HEK293 (cell line): ENCODE measurements around the gene C1D.

Source experiments
- CTCF ChIA-PET: fragments of 350-600 bp; formaldehyde crosslinking; extraction: SDS; loops from one replicate; lab custom pipeline; 2021; ENCODE audit warnings: antibody characterized with exemption; lab: Yijun Ruan, JAX
- POLR2A ChIA-PET: fragments of 300-600 bp; formaldehyde crosslinking; extraction: SDS; loops from one replicate; lab custom pipeline; 2020; ENCODE audit warnings: antibody characterized with exemption, inconsistent platforms; lab: Yijun Ruan, JAX
- H3K27ac ChIP-seq: fragments of 200-500 bp; sonication (Bioruptor generic); 2 replicates; pipeline ENCODE4 v1.5.1; 2014; ENCODE audit warnings: low read depth, low read length, control low read depth, inconsistent platforms; ENCODE audit errors: extremely low read depth
- H3K36me3 ChIP-seq, 2 experiments: fragments of 200-500 bp in 1 of 2; sonication (Bioruptor generic) in 1 of 2; 1 replicate in 1 of 2; 2 replicates in 1 of 2; pipeline ENCODE4 v1.5.1; 2014 to 2017; ENCODE audit warnings: inconsistent platforms in 2 of 2, low read length in 2 of 2; ENCODE audit not compliant: control insufficient read depth in 2 of 2, insufficient read depth in 1 of 2
- H3K4me1 ChIP-seq: fragments of 200-500 bp; sonication (Bioruptor generic); 2 replicates; pipeline ENCODE4 v1.5.1; 2014; ENCODE audit warnings: mild to moderate bottlenecking, low read length, inconsistent platforms; ENCODE audit not compliant: control insufficient read depth, insufficient read depth
- H3K4me3 ChIP-seq: 2 replicates; pipeline ENCODE4 v1.5.1; 2011; ENCODE audit warnings: low read depth, mild to moderate bottlenecking, control low read depth, low read length, moderate library complexity
- H3K9me3 ChIP-seq: fragments of 200-500 bp; sonication (Bioruptor generic); 2 replicates; pipeline ENCODE4 v1.5.1; 2014; ENCODE audit warnings: low read depth, low read length, inconsistent platforms; ENCODE audit not compliant: control insufficient read depth, insufficient read depth
- BCL11A ChIP-seq: fragments of 450-650 bp; formaldehyde crosslinking; IDR thresholded peaks from 2 replicates; pipeline ENCODE4 v1.5.1; 2016; ENCODE audit warnings: low read depth, missing biosample characterization, missing genetic modification characterization
- FEZF1 ChIP-seq: fragments of 450-650 bp; formaldehyde crosslinking; IDR thresholded peaks from 2 replicates; pipeline ENCODE4 v1.5.1; 2016; ENCODE audit warnings: missing biosample characterization, missing genetic modification characterization
- KLF16 ChIP-seq: fragments of 450-650 bp; formaldehyde crosslinking; IDR thresholded peaks from 2 replicates; pipeline ENCODE4 v1.5.1; 2017; ENCODE audit warnings: missing biosample characterization, missing genetic modification characterization
- OSR2 ChIP-seq: fragments of 450-650 bp; formaldehyde crosslinking; IDR thresholded peaks from 2 replicates; pipeline ENCODE4 v1.5.1; 2016; ENCODE audit warnings: missing biosample characterization, missing genetic modification characterization
- PRDM1 ChIP-seq: fragments of 450-650 bp; formaldehyde crosslinking; IDR thresholded peaks from 2 replicates; pipeline ENCODE4; 2016; ENCODE audit warnings: missing biosample characterization, missing genetic modification characterization
- WT1 ChIP-seq: fragments of 450-650 bp; formaldehyde crosslinking; IDR thresholded peaks from 2 replicates; pipeline ENCODE4 v1.5.1; 2016; ENCODE audit warnings: missing biosample characterization, missing genetic modification characterization
- YY1 ChIP-seq: fragments of 450-650 bp; formaldehyde crosslinking; IDR thresholded peaks from 2 replicates; pipeline ENCODE4 v1.5.1; 2018; ENCODE audit warnings: missing biosample characterization, missing genetic modification characterization
- YY2 ChIP-seq: fragments of 450-650 bp; formaldehyde crosslinking; IDR thresholded peaks from 2 replicates; pipeline ENCODE4 v1.5.1; 2016; ENCODE audit warnings: missing biosample characterization, missing genetic modification characterization
- ZFP69B ChIP-seq: fragments of 450-650 bp; formaldehyde crosslinking; IDR thresholded peaks from 2 replicates; pipeline ENCODE4 v1.5.1; 2016; ENCODE audit warnings: missing biosample characterization, missing genetic modification characterization
- ZNF24 ChIP-seq: fragments of 450-650 bp; formaldehyde crosslinking; IDR thresholded peaks from 2 replicates; pipeline ENCODE4 v1.5.1; 2016; ENCODE audit warnings: missing biosample characterization, missing genetic modification characterization
- ZNF366 ChIP-seq: fragments of 450-650 bp; formaldehyde crosslinking; conservative IDR thresholded peaks from 2 replicates; pipeline ENCODE4 v1.5.1; 2016; ENCODE audit warnings: missing biosample characterization, missing genetic modification characterization
- ZNF521 ChIP-seq: fragments of 450-650 bp; formaldehyde crosslinking; IDR thresholded peaks from 2 replicates; pipeline ENCODE4 v1.5.1; 2017; ENCODE audit warnings: missing biosample characterization, mild to moderate bottlenecking, missing genetic modification characterization
- ZNF529 ChIP-seq: fragments of 450-650 bp; formaldehyde crosslinking; IDR thresholded peaks from 2 replicates; pipeline ENCODE4 v1.5.1; 2017; ENCODE audit warnings: missing genetic modification characterization, missing biosample characterization; ENCODE audit not compliant: insufficient replicate concordance
- ZNF558 ChIP-seq: fragments of 450-650 bp; formaldehyde crosslinking; IDR thresholded peaks from 2 replicates; pipeline ENCODE4 v1.5.1; 2016; ENCODE audit warnings: missing biosample characterization, missing genetic modification characterization
- ZNF621 ChIP-seq: fragments of 450-650 bp; formaldehyde crosslinking; IDR thresholded peaks from 2 replicates; pipeline ENCODE4 v1.5.1; 2017; ENCODE audit warnings: missing biosample characterization, missing genetic modification characterization
- ZNF629 ChIP-seq: fragments of 450-650 bp; formaldehyde crosslinking; IDR thresholded peaks from 2 replicates; pipeline ENCODE4 v1.5.1; 2017; ENCODE audit warnings: missing biosample characterization, missing genetic modification characterization
- ZNF843 ChIP-seq: fragments of 450-650 bp; formaldehyde crosslinking; IDR thresholded peaks from 2 replicates; pipeline ENCODE4 v1.5.1; 2016; ENCODE audit warnings: missing biosample characterization, missing genetic modification characterization
- TF ChIP-seq, protein P1 (sequence below): fragments of 450-650 bp; IDR thresholded peaks from 2 replicates; pipeline ENCODE4 v1.5.1; 2018; ENCODE audit warnings: missing biosample characterization, missing genetic modification characterization
- TF ChIP-seq, protein P2 (sequence below): fragments of 450-650 bp; formaldehyde crosslinking; IDR thresholded peaks from 2 replicates; pipeline ENCODE4 v1.5.1; 2016; ENCODE audit warnings: missing biosample characterization, missing genetic modification characterization
- TF ChIP-seq, protein P3 (sequence below): fragments of 450-650 bp; formaldehyde crosslinking; IDR thresholded peaks from 2 replicates; pipeline ENCODE4 v1.5.1; 2017; ENCODE audit warnings: missing biosample characterization, missing genetic modification characterization
- TF ChIP-seq, protein P4 (sequence below): fragments of 450-650 bp; formaldehyde crosslinking; IDR thresholded peaks from 2 replicates; pipeline ENCODE4 v1.5.1; 2016; ENCODE audit warnings: missing biosample characterization, missing genetic modification characterization, borderline replicate concordance
- TF ChIP-seq, protein P5 (sequence below): fragments of 450-650 bp; IDR thresholded peaks from 2 replicates; pipeline ENCODE4 v1.5.1; 2018; ENCODE audit warnings: missing biosample characterization, mild to moderate bottlenecking, missing genetic modification characterization
- TF ChIP-seq, protein P6 (sequence below): fragments of 450-650 bp; formaldehyde crosslinking; IDR thresholded peaks from 2 replicates; pipeline ENCODE4 v1.5.1; 2016; ENCODE audit warnings: missing biosample characterization, missing genetic modification characterization

The C1D gene

DNA sequence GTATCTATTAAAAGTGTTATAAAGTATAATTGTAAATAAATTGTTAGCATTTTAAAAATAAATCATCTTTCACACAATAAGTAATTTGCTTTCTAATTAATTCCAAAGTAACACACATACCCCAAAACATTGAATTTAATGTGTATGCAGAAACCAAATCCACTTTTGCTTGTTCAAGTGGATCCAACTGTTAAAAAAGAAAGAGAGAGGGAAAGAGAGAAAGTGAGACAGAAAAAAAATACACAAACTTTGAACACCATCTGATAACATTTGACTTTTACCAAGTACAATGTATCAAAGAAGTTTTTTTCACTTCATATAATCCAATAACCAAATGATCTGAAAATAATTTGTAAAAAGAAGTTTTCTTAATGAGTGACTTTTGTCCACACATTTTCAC is 16.6 kb downstream of the C1D start:
- TF ChIP-seq PRDM1 (tag by site-specific recombination) (peak; percentile 90), ZNF521 (tag by site-specific recombination) (no peak), ZNF366 (tag by site-specific recombination) (0 out of 2 replicates have a peak, but pooled peaks have one; percentile 27), ZFP69B (tag by site-specific recombination) (no peak), ZNF843 (no peak), YY2 (no peak)
- TF ChIP-seq, protein P1, sequence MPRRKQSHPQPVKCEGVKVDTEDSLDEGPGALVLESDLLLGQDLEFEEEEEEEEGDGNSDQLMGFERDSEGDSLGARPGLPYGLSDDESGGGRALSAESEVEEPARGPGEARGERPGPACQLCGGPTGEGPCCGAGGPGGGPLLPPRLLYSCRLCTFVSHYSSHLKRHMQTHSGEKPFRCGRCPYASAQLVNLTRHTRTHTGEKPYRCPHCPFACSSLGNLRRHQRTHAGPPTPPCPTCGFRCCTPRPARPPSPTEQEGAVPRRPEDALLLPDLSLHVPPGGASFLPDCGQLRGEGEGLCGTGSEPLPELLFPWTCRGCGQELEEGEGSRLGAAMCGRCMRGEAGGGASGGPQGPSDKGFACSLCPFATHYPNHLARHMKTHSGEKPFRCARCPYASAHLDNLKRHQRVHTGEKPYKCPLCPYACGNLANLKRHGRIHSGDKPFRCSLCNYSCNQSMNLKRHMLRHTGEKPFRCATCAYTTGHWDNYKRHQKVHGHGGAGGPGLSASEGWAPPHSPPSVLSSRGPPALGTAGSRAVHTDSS (tag by site-specific recombination) = no peak
- TF ChIP-seq, protein P2, sequence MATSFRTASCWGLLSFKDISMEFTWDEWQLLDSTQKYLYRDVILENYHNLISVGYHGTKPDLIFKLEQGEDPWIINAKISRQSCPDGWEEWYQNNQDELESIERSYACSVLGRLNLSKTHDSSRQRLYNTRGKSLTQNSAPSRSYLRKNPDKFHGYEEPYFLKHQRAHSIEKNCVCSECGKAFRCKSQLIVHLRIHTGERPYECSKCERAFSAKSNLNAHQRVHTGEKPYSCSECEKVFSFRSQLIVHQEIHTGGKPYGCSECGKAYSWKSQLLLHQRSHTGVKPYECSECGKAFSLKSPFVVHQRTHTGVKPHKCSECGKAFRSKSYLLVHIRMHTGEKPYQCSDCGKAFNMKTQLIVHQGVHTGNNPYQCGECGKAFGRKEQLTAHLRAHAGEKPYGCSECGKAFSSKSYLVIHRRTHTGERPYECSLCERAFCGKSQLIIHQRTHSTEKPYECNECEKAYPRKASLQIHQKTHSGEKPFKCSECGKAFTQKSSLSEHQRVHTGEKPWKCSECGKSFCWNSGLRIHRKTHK = no peak
- CTCF ChIA-PET = no interaction called here
- Histone ChIP-seq H3K36me3 (peaks cover 4% of the 10 kb centered on the region in 2 experiments; a peak in 2 of 3 replicates), H3K4me1 (peaks cover 44% of the 10 kb centered on the region), H3K4me3 (no peak overlapping the region), H3K9me3 (no peaks in the 10 kb centered on the region), H3K27ac (no peak overlapping the region)
- POLR2A ChIA-PET = no interaction called here

DNA sequence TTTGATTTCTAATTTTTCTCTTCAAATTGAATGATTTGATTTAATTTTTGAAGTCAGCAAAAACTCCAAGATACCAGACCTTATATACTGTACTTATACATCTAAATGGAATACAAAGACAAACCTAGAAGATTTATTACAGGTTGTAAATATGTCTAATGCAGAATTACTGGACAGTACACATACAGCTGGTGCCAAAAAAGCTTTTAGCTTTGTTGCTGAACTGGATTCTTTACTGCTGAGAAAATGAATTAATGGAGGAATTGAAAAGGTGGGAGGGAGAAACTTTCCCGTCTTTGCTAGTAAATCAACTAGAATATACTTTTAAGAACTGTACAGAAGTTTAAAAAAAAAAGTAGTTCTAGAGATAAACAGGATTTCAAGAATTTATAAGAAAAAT is 17.5 kb downstream of the C1D start:
- no peak overlapping the region for H3K4me3 ChIP-seq
- peaks cover 41% of the 10 kb centered on the region for H3K4me1 ChIP-seq
- H3K36me3 ChIP-seq = peaks cover 4% of the 10 kb centered on the region in 2 experiments; a peak in 2 of 3 replicates
- no peak overlapping the region for H3K27ac ChIP-seq
- ChIA-PET POLR2A (no interaction called here), CTCF (no interaction called here)
- H3K9me3 ChIP-seq = no peaks in the 10 kb centered on the region
- TF ChIP-seq KLF16 (tag by site-specific recombination) (peak; percentile 21; the same call in 1 of the 2 replicates), FEZF1 (tag by site-specific recombination) (peak; percentile 55; the same call in 1 of the 2 replicates), YY1 (no peak), ZNF629 (tag by site-specific recombination) (0 out of 2 replicates have a peak, but pooled peaks have one; percentile 23), ZNF558 (no peak), WT1 (peak; percentile 85), OSR2 (tag by site-specific recombination) (peak; percentile 66), ZNF529 (no peak), ZNF621 (tag by site-specific recombination) (no peak), ZNF24 (tag by site-specific recombination) (peak; percentile 82), BCL11A (tag by site-specific recombination) (peak; percentile 88; the same call in 1 of the 2 replicates)
- TF ChIP-seq, protein P3, sequence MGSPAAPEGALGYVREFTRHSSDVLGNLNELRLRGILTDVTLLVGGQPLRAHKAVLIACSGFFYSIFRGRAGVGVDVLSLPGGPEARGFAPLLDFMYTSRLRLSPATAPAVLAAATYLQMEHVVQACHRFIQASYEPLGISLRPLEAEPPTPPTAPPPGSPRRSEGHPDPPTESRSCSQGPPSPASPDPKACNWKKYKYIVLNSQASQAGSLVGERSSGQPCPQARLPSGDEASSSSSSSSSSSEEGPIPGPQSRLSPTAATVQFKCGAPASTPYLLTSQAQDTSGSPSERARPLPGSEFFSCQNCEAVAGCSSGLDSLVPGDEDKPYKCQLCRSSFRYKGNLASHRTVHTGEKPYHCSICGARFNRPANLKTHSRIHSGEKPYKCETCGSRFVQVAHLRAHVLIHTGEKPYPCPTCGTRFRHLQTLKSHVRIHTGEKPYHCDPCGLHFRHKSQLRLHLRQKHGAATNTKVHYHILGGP (tag by site-specific recombination) = peak; percentile 90
- TF ChIP-seq, protein P4, sequence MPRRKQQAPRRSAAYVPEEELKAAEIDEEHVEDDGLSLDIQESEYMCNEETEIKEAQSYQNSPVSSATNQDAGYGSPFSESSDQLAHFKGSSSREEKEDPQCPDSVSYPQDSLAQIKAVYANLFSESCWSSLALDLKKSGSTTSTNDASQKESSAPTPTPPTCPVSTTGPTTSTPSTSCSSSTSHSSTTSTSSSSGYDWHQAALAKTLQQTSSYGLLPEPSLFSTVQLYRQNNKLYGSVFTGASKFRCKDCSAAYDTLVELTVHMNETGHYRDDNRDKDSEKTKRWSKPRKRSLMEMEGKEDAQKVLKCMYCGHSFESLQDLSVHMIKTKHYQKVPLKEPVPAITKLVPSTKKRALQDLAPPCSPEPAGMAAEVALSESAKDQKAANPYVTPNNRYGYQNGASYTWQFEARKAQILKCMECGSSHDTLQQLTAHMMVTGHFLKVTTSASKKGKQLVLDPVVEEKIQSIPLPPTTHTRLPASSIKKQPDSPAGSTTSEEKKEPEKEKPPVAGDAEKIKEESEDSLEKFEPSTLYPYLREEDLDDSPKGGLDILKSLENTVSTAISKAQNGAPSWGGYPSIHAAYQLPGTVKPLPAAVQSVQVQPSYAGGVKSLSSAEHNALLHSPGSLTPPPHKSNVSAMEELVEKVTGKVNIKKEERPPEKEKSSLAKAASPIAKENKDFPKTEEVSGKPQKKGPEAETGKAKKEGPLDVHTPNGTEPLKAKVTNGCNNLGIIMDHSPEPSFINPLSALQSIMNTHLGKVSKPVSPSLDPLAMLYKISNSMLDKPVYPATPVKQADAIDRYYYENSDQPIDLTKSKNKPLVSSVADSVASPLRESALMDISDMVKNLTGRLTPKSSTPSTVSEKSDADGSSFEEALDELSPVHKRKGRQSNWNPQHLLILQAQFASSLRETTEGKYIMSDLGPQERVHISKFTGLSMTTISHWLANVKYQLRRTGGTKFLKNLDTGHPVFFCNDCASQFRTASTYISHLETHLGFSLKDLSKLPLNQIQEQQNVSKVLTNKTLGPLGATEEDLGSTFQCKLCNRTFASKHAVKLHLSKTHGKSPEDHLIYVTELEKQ (tag by site-specific recombination) = peak; percentile 88
- TF ChIP-seq, protein P5, sequence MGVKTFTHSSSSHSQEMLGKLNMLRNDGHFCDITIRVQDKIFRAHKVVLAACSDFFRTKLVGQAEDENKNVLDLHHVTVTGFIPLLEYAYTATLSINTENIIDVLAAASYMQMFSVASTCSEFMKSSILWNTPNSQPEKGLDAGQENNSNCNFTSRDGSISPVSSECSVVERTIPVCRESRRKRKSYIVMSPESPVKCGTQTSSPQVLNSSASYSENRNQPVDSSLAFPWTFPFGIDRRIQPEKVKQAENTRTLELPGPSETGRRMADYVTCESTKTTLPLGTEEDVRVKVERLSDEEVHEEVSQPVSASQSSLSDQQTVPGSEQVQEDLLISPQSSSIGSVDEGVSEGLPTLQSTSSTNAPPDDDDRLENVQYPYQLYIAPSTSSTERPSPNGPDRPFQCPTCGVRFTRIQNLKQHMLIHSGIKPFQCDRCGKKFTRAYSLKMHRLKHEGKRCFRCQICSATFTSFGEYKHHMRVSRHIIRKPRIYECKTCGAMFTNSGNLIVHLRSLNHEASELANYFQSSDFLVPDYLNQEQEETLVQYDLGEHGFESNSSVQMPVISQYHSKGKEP (tag by site-specific recombination) = peak; percentile 87
- TF ChIP-seq, protein P6, sequence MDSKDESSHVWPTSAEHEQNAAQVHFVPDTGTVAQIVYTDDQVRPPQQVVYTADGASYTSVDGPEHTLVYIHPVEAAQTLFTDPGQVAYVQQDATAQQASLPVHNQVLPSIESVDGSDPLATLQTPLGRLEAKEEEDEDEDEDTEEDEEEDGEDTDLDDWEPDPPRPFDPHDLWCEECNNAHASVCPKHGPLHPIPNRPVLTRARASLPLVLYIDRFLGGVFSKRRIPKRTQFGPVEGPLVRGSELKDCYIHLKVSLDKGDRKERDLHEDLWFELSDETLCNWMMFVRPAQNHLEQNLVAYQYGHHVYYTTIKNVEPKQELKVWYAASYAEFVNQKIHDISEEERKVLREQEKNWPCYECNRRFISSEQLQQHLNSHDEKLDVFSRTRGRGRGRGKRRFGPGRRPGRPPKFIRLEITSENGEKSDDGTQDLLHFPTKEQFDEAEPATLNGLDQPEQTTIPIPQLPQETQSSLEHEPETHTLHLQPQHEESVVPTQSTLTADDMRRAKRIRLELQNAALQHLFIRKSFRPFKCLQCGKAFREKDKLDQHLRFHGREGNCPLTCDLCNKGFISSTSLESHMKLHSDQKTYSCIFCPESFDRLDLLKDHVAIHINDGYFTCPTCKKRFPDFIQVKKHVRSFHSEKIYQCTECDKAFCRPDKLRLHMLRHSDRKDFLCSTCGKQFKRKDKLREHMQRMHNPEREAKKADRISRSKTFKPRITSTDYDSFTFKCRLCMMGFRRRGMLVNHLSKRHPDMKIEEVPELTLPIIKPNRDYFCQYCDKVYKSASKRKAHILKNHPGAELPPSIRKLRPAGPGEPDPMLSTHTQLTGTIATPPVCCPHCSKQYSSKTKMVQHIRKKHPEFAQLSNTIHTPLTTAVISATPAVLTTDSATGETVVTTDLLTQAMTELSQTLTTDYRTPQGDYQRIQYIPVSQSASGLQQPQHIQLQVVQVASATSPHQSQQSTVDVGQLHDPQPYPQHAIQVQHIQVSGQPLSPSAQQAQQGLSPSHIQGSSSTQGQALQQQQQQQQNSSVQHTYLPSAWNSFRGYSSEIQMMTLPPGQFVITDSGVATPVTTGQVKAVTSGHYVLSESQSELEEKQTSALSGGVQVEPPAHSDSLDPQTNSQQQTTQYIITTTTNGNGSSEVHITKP (tag by site-specific recombination) = 0 out of 2 replicates have a peak, but pooled peaks have one; percentile 29
